H1 (cell line): Measurements from ENCODE around the gene YAF2. TPM values are rescaled to one million over a fixed set of nuclear protein-coding genes. Genes with fewer than 3 reads are reported as not detected.

Source experiments
- CTCF ChIA-PET: fragments of 300-600 bp; sonication (Branson Sonifier 250); formaldehyde crosslinking; loops from one replicate; lab custom pipeline; 2021; ENCODE audit not compliant: partially characterized antibody; lab: Charles Lee
- POLR2A ChIA-PET: fragments of 300-600 bp; sonication (Branson Sonifier 250); formaldehyde crosslinking; loops from one replicate; lab custom pipeline; 2021; ENCODE audit warnings: inconsistent platforms; ENCODE audit not compliant: partially characterized antibody; lab: Charles Lee
- DNase-seq, 2 experiments: peaks; one replicate each; pipeline versions ENCODE4 v3.0.0 to v3.0.0-alpha.2; 2010 to 2022; ENCODE audit warnings: low spot score in 2 of 2, low read depth in 1 of 2, mixed read lengths in 1 of 2
- FAIRE-seq: peaks from 2 replicates; lab custom pipeline; 2011; peaks lifted over from hg19 to GRCh38; lab: Jason Lieb, UNC
- H2AFZ ChIP-seq: 2 replicates; pipeline ENCODE4 v1.8.1; 2012; ENCODE audit warnings: low read length, inconsistent platforms
- H2AK5ac ChIP-seq: 2 replicates; pipeline ENCODE4 v1.6.1; 2013; ENCODE audit warnings: low read depth, low read length
- H2BK120ac ChIP-seq: replicated peaks from 2 replicates; pipeline ENCODE3; 2013; ENCODE audit warnings: low read depth, low read length, inconsistent platforms
- H2BK12ac ChIP-seq: 2 replicates; pipeline ENCODE4 v1.6.1; 2013; ENCODE audit warnings: low read depth, low read length
- H2BK15ac ChIP-seq: 2 replicates; pipeline ENCODE4 v1.6.1; 2013; ENCODE audit warnings: low read length
- H2BK20ac ChIP-seq: 2 replicates; pipeline ENCODE4 v1.6.1; 2013; ENCODE audit warnings: low read length
- H2BK5ac ChIP-seq: 2 replicates; pipeline ENCODE4 v1.6.1; 2013; ENCODE audit warnings: low read depth, low read length
- H3K14ac ChIP-seq: 2 replicates; pipeline ENCODE4 v1.6.1; 2013; ENCODE audit warnings: inconsistent platforms; ENCODE audit not compliant: insufficient read length
- H3K18ac ChIP-seq: 2 replicates; pipeline ENCODE4 v1.6.1; 2013; ENCODE audit warnings: low read length; ENCODE audit errors: extremely low read depth
- H3K23ac ChIP-seq: 2 replicates; pipeline ENCODE4 v1.6.1; 2013; ENCODE audit warnings: inconsistent platforms; ENCODE audit not compliant: insufficient read length
- H3K23me2 ChIP-seq: 2 replicates; pipeline ENCODE4 v1.6.1; 2013; ENCODE audit warnings: low read depth, low read length
- H3K27ac ChIP-seq: 2 replicates; pipeline ENCODE4 v1.6.1; 2011; ENCODE audit warnings: low read depth, low read length, inconsistent platforms
- H3K27me3 ChIP-seq, 4 experiments: replicated peaks in 1 of 4; 1 replicate in 1 of 4; 2 replicates in 3 of 4; pipeline versions ENCODE4 v1.6.1 to v1.8.1; 2011 to 2013; ENCODE audit warnings: low read length in 3 of 4, mild to moderate bottlenecking in 3 of 4, inconsistent platforms in 2 of 4, mixed read lengths in 2 of 4, moderate library complexity in 1 of 4; ENCODE audit not compliant: control insufficient read depth in 3 of 4, insufficient read depth in 3 of 4; ENCODE audit errors: extremely low read depth in 1 of 4
- H3K36me3 ChIP-seq, 4 experiments: 2 replicates each; pipeline versions ENCODE4 v1.6.1 to v1.8.1; 2011 to 2013; ENCODE audit warnings: mild to moderate bottlenecking in 4 of 4, low read length in 3 of 4, moderate library complexity in 2 of 4, control low read depth in 1 of 4, inconsistent platforms in 1 of 4; ENCODE audit not compliant: insufficient read depth in 4 of 4, control insufficient read depth in 2 of 4
- H3K4ac ChIP-seq: replicated peaks from 2 replicates; pipeline ENCODE3; 2013; ENCODE audit warnings: low read length, low read depth, mixed read lengths, inconsistent platforms; ENCODE audit not compliant: insufficient read length
- H3K4me1 ChIP-seq, 4 experiments: replicated peaks in 1 of 4; 1 replicate in 1 of 4; 2 replicates in 3 of 4; pipeline versions ENCODE4 v1.6.1 to v1.8.1; 2011 to 2013; ENCODE audit warnings: low read length in 3 of 4, inconsistent platforms in 2 of 4, mixed read lengths in 1 of 4; ENCODE audit not compliant: insufficient read depth in 4 of 4, control insufficient read depth in 3 of 4
- H3K4me2 ChIP-seq, 2 experiments: 2 replicates each; pipeline versions ENCODE4 v1.6.1 to v1.8.1; 2011 to 2013; ENCODE audit warnings: low read depth in 2 of 2, low read length in 2 of 2, control low read depth in 1 of 2, inconsistent platforms in 1 of 2, mild to moderate bottlenecking in 1 of 2; ENCODE audit not compliant: insufficient read depth in 1 of 2
- H3K4me3 ChIP-seq, 4 experiments: fragments of 200-600, 300-600 bp in 1 of 4; sonication (generic), shearing (Covaris generic), sonication (Bioruptor Twin) in 1 of 4; 2 replicates each; pipeline versions ENCODE4 v1.5.1 to v1.8.1; 2011 to 2016; ENCODE audit warnings: low read length in 4 of 4, low read depth in 3 of 4, control low read depth in 2 of 4, inconsistent platforms in 2 of 4, mild to moderate bottlenecking in 2 of 4, mixed read lengths in 1 of 4, moderate library complexity in 1 of 4; ENCODE audit not compliant: insufficient read depth in 2 of 4; ENCODE audit errors: extremely low read depth in 1 of 4
- H3K56ac ChIP-seq: replicated peaks from 2 replicates; pipeline ENCODE3; 2013; ENCODE audit warnings: low read depth, mild to moderate bottlenecking, mixed read lengths, low read length, inconsistent platforms; ENCODE audit not compliant: insufficient read length
- H3K79me1 ChIP-seq: 2 replicates; pipeline ENCODE4 v1.6.1; 2013; ENCODE audit warnings: low read depth, low read length, control low read depth
- H3K79me2 ChIP-seq, 2 experiments: 2 replicates each; pipeline versions ENCODE4 v1.6.1 to v1.8.1; 2012 to 2013; ENCODE audit warnings: low read length in 2 of 2, mild to moderate bottlenecking in 2 of 2, inconsistent platforms in 1 of 2; ENCODE audit not compliant: insufficient read depth in 2 of 2, control insufficient read depth in 1 of 2
- H3K9ac ChIP-seq, 4 experiments: replicated peaks in 1 of 4; 1 replicate in 1 of 4; 2 replicates in 3 of 4; pipeline versions ENCODE4 v1.6.1 to v1.8.1; 2011 to 2013; ENCODE audit warnings: low read depth in 3 of 4, low read length in 3 of 4, control low read depth in 2 of 4, mild to moderate bottlenecking in 2 of 4, moderate library complexity in 2 of 4, inconsistent platforms in 1 of 4; ENCODE audit errors: extremely low read depth in 1 of 4
- H3K9me3 ChIP-seq, 2 experiments: 2 replicates each; pipeline versions ENCODE4 v1.6.1 to v1.8.1; 2012 to 2013; ENCODE audit warnings: mild to moderate bottlenecking in 2 of 2, moderate library complexity in 2 of 2, control low read depth in 1 of 2, inconsistent platforms in 1 of 2, low read depth in 1 of 2, low read length in 1 of 2, mixed read lengths in 1 of 2; ENCODE audit not compliant: insufficient read depth in 2 of 2
- H4K20me1 ChIP-seq, 2 experiments: replicated peaks in 1 of 2; 2 replicates each; pipeline versions ENCODE3 to v1.8.1; 2011 to 2013; ENCODE audit warnings: inconsistent platforms in 2 of 2, low read length in 2 of 2, mild to moderate bottlenecking in 1 of 2; ENCODE audit not compliant: insufficient read depth in 2 of 2, control insufficient read depth in 1 of 2
- H4K5ac ChIP-seq: 2 replicates; pipeline ENCODE4 v1.6.1; 2013; ENCODE audit warnings: low read length, low read depth, mixed read lengths, inconsistent platforms; ENCODE audit not compliant: insufficient read length
- H4K8ac ChIP-seq: 2 replicates; pipeline ENCODE4 v1.8.0; 2013; ENCODE audit warnings: mild to moderate bottlenecking, moderate library complexity, low read length, inconsistent platforms; ENCODE audit not compliant: insufficient read depth; ENCODE audit errors: extremely low read depth
- H4K91ac ChIP-seq: replicated peaks from 2 replicates; pipeline ENCODE3; 2013; ENCODE audit warnings: low read length, mixed read lengths, inconsistent platforms; ENCODE audit not compliant: insufficient read length
- EGR1 ChIP-seq: IDR thresholded peaks from 2 replicates; pipeline ENCODE4 v1.6.1; 2011; ENCODE audit warnings: low read depth, low read length, borderline replicate concordance
- SP2 ChIP-seq: IDR thresholded peaks from 2 replicates; pipeline ENCODE4 v1.6.1; 2012; ENCODE audit warnings: mild to moderate bottlenecking, low read length, inconsistent platforms
- TCF12 ChIP-seq: IDR thresholded peaks from 2 replicates; pipeline ENCODE4 v1.6.1; 2011; ENCODE audit warnings: low read depth, mild to moderate bottlenecking, low read length
- WGBS, 2 experiments: shearing (Covaris generic) in 1 of 2; methylation state at CpG; one replicate each; pipeline versions ENCODE4 v1.1.6 to v1.1.7; 2013 to 2015; ENCODE audit warnings: low lambda C conversion rate in 2 of 2, mixed read lengths in 2 of 2, inconsistent platforms in 1 of 2, low coverage in 1 of 2, missing lambda C conversion rate in 1 of 2; ENCODE audit not compliant: insufficient replicate concordance in 2 of 2, insufficient coverage in 1 of 2, insufficient read length in 1 of 2; ENCODE audit errors: extremely low coverage in 1 of 2, missing lambda C conversion rate in 1 of 2; 5-methylcytosine and 5-hydroxymethylcytosine counted together
- polyA plus RNA-seq, 7 experiments: library from polyadenylated mRNA; depleted of rRNA in 3 of 7; stranded (reverse) in 5 of 7; unstranded in 2 of 7; fragments of >200 nt in 5 of 7; fragments of 200-250 nt in 2 of 7; gene quantifications; 1 replicate in 5 of 7; 2 replicates in 1 of 7; 4 replicates in 1 of 7; pipeline versions ENCODE4 v1.2.1 to v1.2.3, GENCODE V29; 2011 to 2013; ENCODE audit warnings: missing spikeins in 2 of 7, mixed read lengths in 2 of 7
- total RNA-seq: library from RNA; stranded (reverse); fragmentation: NEBNext Ultra II Directional; extraction: Animal tissue kit (Norgen Biotek cat#: 25700); gene quantifications from 2 replicates; pipeline ENCODE4 v1.2.1, GENCODE V29; 2021

The YAF2 gene
- total and polyA plus RNA-seq, 2 of the 8 experiments (the other 6 are each of a cell fraction or from before 2014, with no cell fraction given): 0.50 to 2.2 TPM

DNA sequence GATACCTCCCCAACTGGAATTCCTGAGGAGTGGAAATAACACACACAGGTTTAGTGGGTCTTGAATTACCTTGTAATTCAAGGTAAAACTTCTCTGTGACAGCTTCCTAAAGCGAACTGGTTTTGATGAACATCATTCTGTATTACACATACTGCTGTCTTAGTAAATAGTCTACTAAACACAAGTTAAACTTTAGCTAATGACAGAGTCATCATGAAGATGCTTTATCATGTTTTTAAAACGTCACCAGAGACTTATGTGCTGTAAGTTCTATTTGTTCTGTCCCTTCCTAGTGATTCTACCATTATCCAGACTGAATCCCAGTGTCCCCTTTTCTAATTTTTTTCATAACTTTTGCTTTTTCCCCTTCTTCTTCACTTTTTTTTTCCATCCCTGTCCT lies 81.8 kb downstream of the YAF2 start:
- H2BK20ac ChIP-seq: no peak overlapping the region
- no peaks in the 10 kb centered on the region for H3K79me1 ChIP-seq
- no peaks in the 10 kb centered on the region for H3K9me3 ChIP-seq
- no peak overlapping the region for H3K9ac ChIP-seq
- CTCF ChIA-PET: interaction anchor here (0.6 kb wide), 1 partner anchor 140 kb away, joined by 3 read pairs; no protein-coding TSS in a partner anchor
- H3K56ac ChIP-seq: no peak overlapping the region
- H3K14ac ChIP-seq: no peak overlapping the region
- H3K4me1 ChIP-seq: no peaks in the 10 kb centered on the region
- H4K20me1 ChIP-seq: no peaks in the 10 kb centered on the region
- POLR2A ChIA-PET: no interaction called here
- no peak overlapping the region for H2AFZ ChIP-seq
- WGBS, 2 experiments: 78% methylated on average over 2 of the region's 2 CpGs; no CpG with 5 or more reads in 1 of the 2 experiments
- no peak for DNase-seq
- no peak overlapping the region for H3K23ac ChIP-seq
- H2AK5ac ChIP-seq: no peak overlapping the region
- H3K27me3 ChIP-seq: no peaks in the 10 kb centered on the region
- no peak overlapping the region for H3K18ac ChIP-seq
- no peak for FAIRE-seq
- no peak overlapping the region for H2BK15ac ChIP-seq
- no peak overlapping the region for H3K4me2 ChIP-seq
- no peak overlapping the region for H4K5ac ChIP-seq
- no peak overlapping the region for H2BK12ac ChIP-seq
- no peak overlapping the region for H4K91ac ChIP-seq
- H4K8ac ChIP-seq: no peak overlapping the region
- H3K4ac ChIP-seq: no peak overlapping the region
- H3K27ac ChIP-seq: no peak overlapping the region
- no peaks in the 10 kb centered on the region for H3K79me2 ChIP-seq
- H2BK120ac ChIP-seq: no peak overlapping the region
- no peaks in the 10 kb centered on the region for H3K23me2 ChIP-seq
- no peak for TF ChIP-seq SP2
- TF ChIP-seq TCF12: no peak
- TF ChIP-seq EGR1: no peak
- no peak overlapping the region for H3K4me3 ChIP-seq
- H3K36me3 ChIP-seq: no peaks in the 10 kb centered on the region
- H2BK5ac ChIP-seq: no peak overlapping the region
